ENCODE measurements around the gene HCK. TPM values are rescaled to one million over a fixed set of nuclear protein-coding genes. Genes with fewer than 3 reads are reported as not detected.

Gene HCK
- total and polyA plus RNA-seq, 4 donors = 18.5 to 304 (median 61.2) TPM

DNA sequence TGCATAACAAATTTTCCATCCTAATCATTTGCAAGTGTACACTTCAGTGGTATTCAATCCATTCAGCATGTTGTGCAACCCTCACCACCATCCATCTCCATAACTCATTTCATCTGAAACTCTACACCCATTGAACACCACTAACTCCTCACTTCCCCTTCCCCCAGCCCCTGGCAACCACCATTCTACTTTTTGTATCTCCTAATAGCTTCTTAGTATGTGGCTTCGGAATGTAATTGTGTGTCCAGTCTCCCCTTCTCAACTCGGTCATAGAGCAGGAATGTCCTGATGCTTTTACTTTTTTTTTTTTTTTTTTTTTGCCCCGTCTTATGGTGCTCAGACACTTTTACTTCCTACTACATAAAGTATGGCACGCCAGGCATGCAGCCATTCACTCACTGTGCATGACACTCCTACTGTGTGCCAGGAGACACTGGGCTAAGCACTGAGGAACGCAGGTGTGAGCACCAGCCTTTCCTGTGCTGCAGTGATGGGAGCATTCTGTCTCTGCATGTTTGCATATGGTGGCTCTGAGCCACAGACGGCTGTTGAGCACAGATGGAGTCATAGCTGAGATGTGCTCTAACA, 15.3 kb downstream of the HCK start:
- no peak for DNase-seq
- TF ChIP-seq, protein P1, sequence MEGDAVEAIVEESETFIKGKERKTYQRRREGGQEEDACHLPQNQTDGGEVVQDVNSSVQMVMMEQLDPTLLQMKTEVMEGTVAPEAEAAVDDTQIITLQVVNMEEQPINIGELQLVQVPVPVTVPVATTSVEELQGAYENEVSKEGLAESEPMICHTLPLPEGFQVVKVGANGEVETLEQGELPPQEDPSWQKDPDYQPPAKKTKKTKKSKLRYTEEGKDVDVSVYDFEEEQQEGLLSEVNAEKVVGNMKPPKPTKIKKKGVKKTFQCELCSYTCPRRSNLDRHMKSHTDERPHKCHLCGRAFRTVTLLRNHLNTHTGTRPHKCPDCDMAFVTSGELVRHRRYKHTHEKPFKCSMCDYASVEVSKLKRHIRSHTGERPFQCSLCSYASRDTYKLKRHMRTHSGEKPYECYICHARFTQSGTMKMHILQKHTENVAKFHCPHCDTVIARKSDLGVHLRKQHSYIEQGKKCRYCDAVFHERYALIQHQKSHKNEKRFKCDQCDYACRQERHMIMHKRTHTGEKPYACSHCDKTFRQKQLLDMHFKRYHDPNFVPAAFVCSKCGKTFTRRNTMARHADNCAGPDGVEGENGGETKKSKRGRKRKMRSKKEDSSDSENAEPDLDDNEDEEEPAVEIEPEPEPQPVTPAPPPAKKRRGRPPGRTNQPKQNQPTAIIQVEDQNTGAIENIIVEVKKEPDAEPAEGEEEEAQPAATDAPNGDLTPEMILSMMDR (IDR thresholded peaks at IDR 0.05; ENCODE audit: control extremely low read depth, extremely low read depth) = no peak
- WGBS, 2 donors = 62 to 78% methylated on average over 6 of the region's 6 CpGs

DNA sequence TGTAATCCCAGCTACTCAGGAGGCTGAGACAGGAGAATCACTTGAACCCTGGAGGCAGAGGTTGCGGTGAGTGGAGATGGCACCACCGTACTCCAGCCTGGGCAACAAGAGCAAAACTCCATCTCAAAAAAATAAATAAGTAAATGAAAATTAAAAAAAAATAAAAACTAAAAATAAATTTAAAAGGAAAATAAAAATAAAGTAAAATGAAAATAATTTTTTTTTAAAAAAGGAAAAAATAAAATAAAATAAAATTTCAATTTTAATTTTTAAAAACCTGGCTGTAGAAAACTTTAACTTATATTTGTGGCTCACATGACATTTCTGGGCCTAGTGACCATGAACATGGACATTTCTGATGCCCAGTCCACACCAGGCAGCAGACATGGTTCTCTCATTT, 16.1 kb downstream of the HCK start:
- Histone ChIP-seq H3K27me3 (ENCODE audit: control insufficient read depth in 3 of 3, insufficient read depth in 3 of 3, low read length in 2 of 3) (peaks cover 0 to 5% (median 0%) of the 10 kb centered on the region in 3 donors), H3K4me1 (ENCODE audit: control insufficient read depth in 5 of 5, insufficient read depth in 5 of 5, low read length in 5 of 5) (peaks cover 0 to 7% (median 0%) of the 10 kb centered on the region in 5 donors), H3K4me3 (no peak overlapping the region), H3K27ac (ENCODE audit: low read depth in 1 of 2, low read length in 1 of 2) (peak overlapping the region in 1 of 2 donors; percentile 32), H3K9ac (ENCODE audit: insufficient read depth in 1 of 2, low read length in 2 of 2) (no peak overlapping the region), H3K9me3 (ENCODE audit: control insufficient read depth in 4 of 4, insufficient read depth in 3 of 4, low read length in 3 of 4) (no peaks in the 10 kb centered on the region), H3K36me3 (ENCODE audit: control insufficient read depth in 4 of 4, insufficient read depth in 4 of 4, low read length in 4 of 4) (no peaks in the 10 kb centered on the region)
- ATAC-seq (ENCODE audit: insufficient read depth, low FRiP score) = no peak
- TF ChIP-seq, protein P1 (IDR thresholded peaks at IDR 0.05; ENCODE audit: control extremely low read depth, extremely low read depth) = no peak
- WGBS, 2 donors = 97 to 100% methylated on average over 2 of the region's 2 CpGs
- DNase-seq = no peak

More for the DNA sequence above, 15.3 kb downstream of the HCK start:
- Histone ChIP-seq H3K27ac (ENCODE audit: low read depth in 1 of 2, low read length in 1 of 2) (no peak overlapping the region), H3K9me3 (ENCODE audit: control insufficient read depth in 4 of 4, insufficient read depth in 3 of 4, low read length in 3 of 4) (no peaks in the 10 kb centered on the region), H3K4me1 (ENCODE audit: control insufficient read depth in 5 of 5, insufficient read depth in 5 of 5, low read length in 5 of 5) (peaks cover 0 to 7% (median 0%) of the 10 kb centered on the region in 5 donors), H3K27me3 (ENCODE audit: control insufficient read depth in 3 of 3, insufficient read depth in 3 of 3, low read length in 2 of 3) (peaks cover 0 to 5% (median 0%) of the 10 kb centered on the region in 3 donors), H3K36me3 (ENCODE audit: control insufficient read depth in 4 of 4, insufficient read depth in 4 of 4, low read length in 4 of 4) (no peaks in the 10 kb centered on the region), H3K4me3 (no peak overlapping the region), H3K9ac (ENCODE audit: insufficient read depth in 1 of 2, low read length in 2 of 2) (no peak overlapping the region)
- no peak for ATAC-seq (ENCODE audit: insufficient read depth, low FRiP score)

DNA sequence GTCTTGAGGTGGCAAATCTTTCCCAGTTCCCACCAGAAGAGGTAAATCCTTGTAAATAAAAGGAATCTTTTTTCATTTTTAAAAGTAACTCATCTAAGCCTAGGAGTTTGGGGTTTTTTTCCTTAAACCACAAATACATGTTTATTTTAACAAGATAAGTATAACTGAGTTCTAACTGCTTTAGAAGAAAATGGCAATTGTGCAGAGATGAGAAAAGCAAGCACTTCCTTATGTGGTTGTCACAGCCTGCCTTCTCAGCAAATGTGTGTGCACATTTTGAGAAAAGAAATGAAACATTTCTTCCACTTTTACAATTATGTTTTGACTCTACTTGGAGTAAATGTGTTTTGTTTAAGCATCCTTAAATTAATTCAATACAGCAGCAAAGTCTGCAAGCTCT, 17.7 kb downstream of the HCK start:
- Histone ChIP-seq H3K4me3 (no peak overlapping the region), H3K27me3 (ENCODE audit: control insufficient read depth in 3 of 3, insufficient read depth in 3 of 3, low read length in 2 of 3) (peaks cover 0 to 5% (median 3%) of the 10 kb centered on the region in 3 donors), H3K27ac (ENCODE audit: low read depth in 1 of 2, low read length in 1 of 2) (peak overlapping the region in 1 of 2 donors; percentile 41), H3K4me1 (ENCODE audit: control insufficient read depth in 5 of 5, insufficient read depth in 5 of 5, low read length in 5 of 5) (peaks cover 0 to 7% (median 0%) of the 10 kb centered on the region in 5 donors), H3K9me3 (ENCODE audit: control insufficient read depth in 4 of 4, insufficient read depth in 3 of 4, low read length in 3 of 4) (no peaks in the 10 kb centered on the region), H3K36me3 (ENCODE audit: control insufficient read depth in 4 of 4, insufficient read depth in 4 of 4, low read length in 4 of 4) (no peaks in the 10 kb centered on the region), H3K9ac (ENCODE audit: insufficient read depth in 1 of 2, low read length in 2 of 2) (no peak overlapping the region)
- DNase-seq = no peak
- no peak for ATAC-seq (ENCODE audit: insufficient read depth, low FRiP score)
- TF ChIP-seq, protein P1 (IDR thresholded peaks at IDR 0.05; ENCODE audit: control extremely low read depth, extremely low read depth) = no peak

DNA sequence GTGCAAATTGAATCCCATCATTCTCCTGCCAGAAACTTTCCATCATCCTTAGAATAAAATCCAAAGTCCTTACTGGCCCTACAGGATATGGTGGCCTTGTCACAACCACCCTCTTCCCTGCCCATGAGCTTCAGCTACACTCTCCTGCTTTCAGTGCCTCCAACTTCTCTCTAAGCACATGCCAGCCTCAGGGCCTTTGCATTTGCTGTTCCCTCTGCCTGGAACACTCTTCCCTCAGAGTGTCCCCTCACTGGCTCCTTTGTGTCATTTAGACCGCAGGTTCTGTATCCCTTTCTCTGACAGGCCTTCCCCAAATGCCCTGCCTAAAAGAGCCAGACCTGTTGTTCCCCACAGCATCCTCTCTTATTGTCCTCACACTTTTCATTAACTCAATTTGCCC, 18.2 kb downstream of the HCK start:
- no peak for ATAC-seq (ENCODE audit: insufficient read depth, low FRiP score)
- Histone ChIP-seq H3K27ac (ENCODE audit: low read depth in 1 of 2, low read length in 1 of 2) (peak overlapping the region in 1 of 2 donors; percentile 41), H3K4me1 (ENCODE audit: control insufficient read depth in 5 of 5, insufficient read depth in 5 of 5, low read length in 5 of 5) (peaks cover 0 to 7% (median 0%) of the 10 kb centered on the region in 5 donors), H3K9ac (ENCODE audit: insufficient read depth in 1 of 2, low read length in 2 of 2) (no peak overlapping the region), H3K9me3 (ENCODE audit: control insufficient read depth in 4 of 4, insufficient read depth in 3 of 4, low read length in 3 of 4) (no peaks in the 10 kb centered on the region), H3K27me3 (ENCODE audit: control insufficient read depth in 3 of 3, insufficient read depth in 3 of 3, low read length in 2 of 3) (peaks cover 0 to 5% (median 3%) of the 10 kb centered on the region in 3 donors), H3K4me3 (no peak overlapping the region), H3K36me3 (ENCODE audit: control insufficient read depth in 4 of 4, insufficient read depth in 4 of 4, low read length in 4 of 4) (no peaks in the 10 kb centered on the region)
- TF ChIP-seq, protein P1 (IDR thresholded peaks at IDR 0.05; ENCODE audit: control extremely low read depth, extremely low read depth) = no peak
- WGBS, 2 donors = 72 to 81% methylated on average over 1 of the region's 1 CpG
- DNase-seq = no peak

Data from lung (tissue), 12 donors.